ENCODE results near the gene DPH7. TPM values are rescaled to one million over a fixed set of nuclear protein-coding genes. Genes with fewer than 3 reads are reported as not detected.

DPH7 gene
- total RNA-seq, 1 experiment from 2014 or later, result 35.9 TPM

- DNase-seq (ENCODE audit: low read depth, low spot score), result no peak
- Histone ChIP-seq H3K4me3 (ENCODE audit: low read depth in 2 of 2, low read length in 2 of 2) (no peak overlapping the region), H3K9me3 (ENCODE audit: control insufficient read depth, insufficient read depth, low read depth, low read length) (no peaks in the 10 kb centered on the region), H3K27me3 (ENCODE audit: control insufficient read depth, insufficient read depth, low read length) (no peaks in the 10 kb centered on the region), H3K36me3 (ENCODE audit: control insufficient read depth, insufficient read depth, low read length) (no peaks in the 10 kb centered on the region), H3K4me1 (ENCODE audit: control insufficient read depth, insufficient read depth, low read length) (no peaks in the 10 kb centered on the region; the same call in 1 of the 2 replicates), H3K27ac (ENCODE audit: low read length) (no peak overlapping the region)
- in situ Hi-C loops (cut with HindIII; ENCODE audit: low pct_unique_long_range_greater_than_20kb, low sequenced_read_pairs), result no loop called here
- CTCF ChIA-PET, result no interaction called here
- POLR2A ChIA-PET, result no interaction called here
- intact Hi-C loops (cut with micrococcal nuclease; ENCODE audit: unreplicated experiment), result no loop called here
- ATAC-seq, result no peak
- no TSS peak for BruUV-seq (replicated peaks)
- TF ChIP-seq SIN3A (IDR thresholded peaks at IDR 0.05; ENCODE audit: borderline replicate concordance, insufficient read depth, low read depth, low read length) (no peak), CTCF (IDR thresholded peaks at IDR 0.05) (no peak), REST (IDR thresholded peaks at IDR 0.05; ENCODE audit: insufficient read depth in 1 of 2, low read depth in 2 of 2, low read length in 1 of 2) (no peak), POLR2AphosphoS5 (IDR thresholded peaks at IDR 0.05; ENCODE audit: low read depth, low read length) (no peak), TCF7L2 (IDR thresholded peaks at IDR 0.05; ENCODE audit: low read depth, low read length) (no peak)
Measured at GRCh38 chr9:137506702-137507171, 72.0 kb downstream of the DPH7 start.

GRCh38 chr9:137506274-137506673, 72.5 kb downstream of the DPH7 start:
- TF ChIP-seq SIN3A (IDR thresholded peaks at IDR 0.05; ENCODE audit: borderline replicate concordance, insufficient read depth, low read depth, low read length), result no peak
- TF ChIP-seq TCF7L2 (IDR thresholded peaks at IDR 0.05; ENCODE audit: low read depth, low read length), result no peak
- no peak for TF ChIP-seq REST (IDR thresholded peaks at IDR 0.05; ENCODE audit: insufficient read depth in 1 of 2, low read depth in 2 of 2, low read length in 1 of 2)
- TF ChIP-seq CTCF (IDR thresholded peaks at IDR 0.05), result no peak
- TF ChIP-seq POLR2AphosphoS5 (IDR thresholded peaks at IDR 0.05; ENCODE audit: low read depth, low read length), result no peak
- no peaks in the 10 kb centered on the region for H3K27me3 ChIP-seq (ENCODE audit: control insufficient read depth, insufficient read depth, low read length)
- POLR2A ChIA-PET, result no interaction called here

More at GRCh38 chr9:137506274-137506673, 72.5 kb downstream of the DPH7 start:
- Histone ChIP-seq H3K9me3 (ENCODE audit: control insufficient read depth, insufficient read depth, low read depth, low read length) (no peaks in the 10 kb centered on the region), H3K4me3 (ENCODE audit: low read depth in 2 of 2, low read length in 2 of 2) (no peak overlapping the region), H3K4me1 (ENCODE audit: control insufficient read depth, insufficient read depth, low read length) (no peaks in the 10 kb centered on the region; the same call in 1 of the 2 replicates), H3K36me3 (ENCODE audit: control insufficient read depth, insufficient read depth, low read length) (no peaks in the 10 kb centered on the region), H3K27ac (ENCODE audit: low read length) (no peak overlapping the region)
- no TSS peak for BruUV-seq (replicated peaks)
- intact Hi-C loops (cut with micrococcal nuclease; ENCODE audit: unreplicated experiment) (no loop called here), in situ Hi-C loops (cut with HindIII; ENCODE audit: low pct_unique_long_range_greater_than_20kb, low sequenced_read_pairs) (no loop called here)
- DNase-seq (ENCODE audit: low read depth, low spot score) (no peak), ATAC-seq (peak; percentile 36; the same call in 1 of the 2 replicates)
- CTCF ChIA-PET, result no interaction called here
